ENCODE results near the gene MAMLD1. TPM values are rescaled to one million over a fixed set of nuclear protein-coding genes. Genes with fewer than 3 reads are reported as not detected.

MAMLD1 gene
- total and polyA plus RNA-seq, 2 of the 8 experiments (the other 6 are each of a cell fraction or from before 2014, with no cell fraction given) = 0.09 to 0.26 TPM

GRCh38 chrX:150416469-150416868 lies 53.4 kb downstream of the MAMLD1 start:
- H3K4me2 ChIP-seq (ENCODE audit: insufficient read depth in 1 of 2, low read depth in 2 of 2, low read length in 2 of 2) = no peak overlapping the region
- H2BK5ac ChIP-seq (ENCODE audit: low read depth, low read length) = no peak overlapping the region
- H4K20me1 ChIP-seq (replicated peaks in 1 of 2; ENCODE audit: control insufficient read depth in 1 of 2, insufficient read depth in 2 of 2, low read length in 2 of 2) = no peaks in the 10 kb centered on the region
- no peak overlapping the region for H3K4ac ChIP-seq (replicated peaks; ENCODE audit: insufficient read length, low read depth, low read length)
- no peak overlapping the region for H4K5ac ChIP-seq (ENCODE audit: insufficient read length, low read depth, low read length)
- no peak overlapping the region for H3K27ac ChIP-seq (ENCODE audit: low read depth, low read length)
- POLR2A ChIA-PET (ENCODE audit: partially characterized antibody) = no interaction called here
- H3K18ac ChIP-seq (ENCODE audit: extremely low read depth, low read length) = no peak overlapping the region
- no peak overlapping the region for H2AFZ ChIP-seq (ENCODE audit: low read length)
- H3K56ac ChIP-seq (replicated peaks; ENCODE audit: insufficient read length, low read depth, low read length) = no peak overlapping the region
- no peak overlapping the region for H3K4me3 ChIP-seq (ENCODE audit: extremely low read depth in 1 of 4, insufficient read depth in 2 of 4, low read depth in 3 of 4, low read length in 4 of 4)
- H3K14ac ChIP-seq (ENCODE audit: insufficient read length) = no peak overlapping the region
- H4K91ac ChIP-seq (replicated peaks; ENCODE audit: insufficient read length, low read length) = no peak overlapping the region
- H2BK120ac ChIP-seq (replicated peaks; ENCODE audit: low read depth, low read length) = no peak overlapping the region
- no peak overlapping the region for H2BK20ac ChIP-seq (ENCODE audit: low read length)
- FAIRE-seq (no peak), DNase-seq (ENCODE audit: low read depth in 1 of 2, low spot score in 2 of 2) (no peak)
- TF ChIP-seq PHF8 (conservative IDR thresholded peaks at IDR 0.05; ENCODE audit: low read depth, low read length) (no peak), SP2 (IDR thresholded peaks at IDR 0.05; ENCODE audit: low read length) (no peak), SIX5 (IDR thresholded peaks at IDR 0.05; ENCODE audit: low read depth, low read length) (no peak), RBBP5 (IDR thresholded peaks at IDR 0.05; ENCODE audit: borderline replicate concordance, low read depth, low read length) (no peak), USF2 (IDR thresholded peaks at IDR 0.05; ENCODE audit: low read length) (no peak)
- no peak overlapping the region for H2BK12ac ChIP-seq (ENCODE audit: low read depth, low read length)
- no peaks in the 10 kb centered on the region for H3K79me2 ChIP-seq (ENCODE audit: control insufficient read depth in 1 of 2, insufficient read depth in 2 of 2, low read length in 2 of 2)
- H2AK5ac ChIP-seq (ENCODE audit: low read depth, low read length) = no peak overlapping the region
- no peaks in the 10 kb centered on the region for H3K27me3 ChIP-seq (replicated peaks in 1 of 4; ENCODE audit: control insufficient read depth in 3 of 4, extremely low read depth in 1 of 4, insufficient read depth in 3 of 4, low read length in 3 of 4)
- H3K4me1 ChIP-seq (replicated peaks in 1 of 4; ENCODE audit: control insufficient read depth in 3 of 4, insufficient read depth in 4 of 4, low read length in 3 of 4) = peaks cover 0 to 3% (median 0%) of the 10 kb centered on the region in 4 experiments; a peak in 1 of 7 replicates
- H3K79me1 ChIP-seq (ENCODE audit: low read depth, low read length) = no peaks in the 10 kb centered on the region
- H4K8ac ChIP-seq (ENCODE audit: extremely low read depth, insufficient read depth, low read length) = no peak overlapping the region
- no peak overlapping the region for H3K9ac ChIP-seq (replicated peaks in 1 of 4; ENCODE audit: extremely low read depth in 1 of 4, low read depth in 3 of 4, low read length in 3 of 4)
- H3K23ac ChIP-seq (ENCODE audit: insufficient read length) = no peak overlapping the region
- H3K23me2 ChIP-seq (ENCODE audit: low read depth, low read length) = no peaks in the 10 kb centered on the region
- WGBS, 2 experiments (ENCODE audit: extremely low coverage in 1 of 2, insufficient coverage in 1 of 2, insufficient read length in 1 of 2, insufficient replicate concordance in 2 of 2, low coverage in 1 of 2, low lambda C conversion rate in 2 of 2, missing lambda C conversion rate in 1 of 2) = 91% methylated on average over 6 of the region's 6 CpGs; no CpG with 5 or more reads in 1 of the 2 experiments
- no peaks in the 10 kb centered on the region for H3K9me3 ChIP-seq (ENCODE audit: insufficient read depth in 2 of 2, low read depth in 1 of 2, low read length in 1 of 2)
- H3K36me3 ChIP-seq (ENCODE audit: control insufficient read depth in 2 of 4, insufficient read depth in 4 of 4, low read length in 3 of 4) = no peaks in the 10 kb centered on the region
- CTCF ChIA-PET (ENCODE audit: partially characterized antibody) = interaction anchor here (1.6 kb wide), 1 partner anchor 52 kb away, joined by 4 read pairs; no protein-coding TSS in a partner anchor
- no peak overlapping the region for H2BK15ac ChIP-seq (ENCODE audit: low read length)
